IMR-90 (cell line): ENCODE measurements around the gene KYNU. TPM values are rescaled to one million over a fixed set of nuclear protein-coding genes. Genes with fewer than 3 reads are reported as not detected.

Experiments
- ATAC-seq: fragments of 200-7000 bp; cut with Tn5 transposase; 2 replicates; pipeline ENCODE4 v1.9.1; 2020; ENCODE audit warnings: low read depth, mild to moderate bottlenecking, moderate library complexity
- BruUV-seq: library from RNA; stranded (reverse); fragments of 400-500 nt; replicated peaks from 2 replicates; lab custom pipeline; 2021; lab: Mats Ljungman, UMichigan
- CTCF ChIA-PET: fragments of 300-600 bp; formaldehyde crosslinking; extraction: SDS; loops from one replicate; lab custom pipeline; 2021; ENCODE audit warnings: antibody characterized with exemption; lab: Yijun Ruan, JAX
- POLR2A ChIA-PET: fragments of 300-600 bp; sonication (Branson Sonifier 250); formaldehyde crosslinking; loops from one replicate; lab custom pipeline; 2022; ENCODE audit warnings: antibody characterized with exemption; ENCODE audit not compliant: unreplicated experiment; lab: Charles Lee
- DNase-seq: peaks from one replicate; pipeline ENCODE4 v3.0.0; 2013
- H2AFZ ChIP-seq: replicated peaks from 2 replicates; pipeline ENCODE3; 2013; ENCODE audit warnings: low read length, mild to moderate bottlenecking; ENCODE audit not compliant: poor library complexity
- H2AK5ac ChIP-seq: 2 replicates; pipeline ENCODE4 v1.6.1; 2013; ENCODE audit warnings: low read depth, low read length, inconsistent platforms
- H2AK9ac ChIP-seq: replicated peaks from 2 replicates; pipeline ENCODE3; 2013; ENCODE audit warnings: mild to moderate bottlenecking, low read depth, low read length, moderate library complexity; ENCODE audit not compliant: poor library complexity
- H2BK120ac ChIP-seq: 2 replicates; pipeline ENCODE4 v1.6.1; 2013; ENCODE audit warnings: low read depth, low read length, inconsistent platforms
- H2BK15ac ChIP-seq: 3 replicates; pipeline ENCODE4 v1.6.1; 2013; ENCODE audit warnings: low read depth, low read length, inconsistent platforms
- H2BK20ac ChIP-seq: 2 replicates; pipeline ENCODE4 v1.6.1; 2013; ENCODE audit warnings: low read depth, mild to moderate bottlenecking, inconsistent platforms, low read length, moderate library complexity
- H2BK5ac ChIP-seq: 2 replicates; pipeline ENCODE4 v1.6.1; 2013; ENCODE audit warnings: mild to moderate bottlenecking, low read depth, low read length, inconsistent platforms; ENCODE audit not compliant: poor library complexity, severe bottlenecking
- H3K14ac ChIP-seq: replicated peaks from 2 replicates; pipeline ENCODE4 v1.6.1; 2013; ENCODE audit warnings: low read depth, low read length, inconsistent platforms
- H3K18ac ChIP-seq: 2 replicates; pipeline ENCODE4 v1.6.1; 2013; ENCODE audit warnings: low read depth, low read length, control low read depth
- H3K23ac ChIP-seq: 2 replicates; pipeline ENCODE4 v1.6.1; 2013; ENCODE audit warnings: low read depth, low read length, inconsistent platforms
- H3K27ac ChIP-seq: 2 replicates; pipeline ENCODE4 v1.5.1; 2013; ENCODE audit warnings: mild to moderate bottlenecking, control low read depth, low read length; ENCODE audit not compliant: insufficient read depth
- H3K27me3 ChIP-seq: 2 replicates; pipeline ENCODE4 v1.6.1; 2013; ENCODE audit warnings: low read length; ENCODE audit not compliant: control insufficient read depth, insufficient read depth
- H3K36me3 ChIP-seq: 2 replicates; pipeline ENCODE4 v1.6.1; 2013; ENCODE audit warnings: low read length, mixed read lengths; ENCODE audit not compliant: control insufficient read depth, insufficient read depth
- H3K4ac ChIP-seq: 2 replicates; pipeline ENCODE4 v1.6.1; 2013; ENCODE audit warnings: low read depth, low read length, inconsistent platforms
- H3K4me1 ChIP-seq: 2 replicates; pipeline ENCODE4 v1.6.1; 2013; ENCODE audit warnings: low read length, mixed read lengths; ENCODE audit not compliant: control insufficient read depth, insufficient read depth
- H3K4me2 ChIP-seq: 2 replicates; pipeline ENCODE4 v1.6.1; 2013; ENCODE audit warnings: low read depth, mild to moderate bottlenecking, control low read depth, low read length, moderate library complexity
- H3K4me3 ChIP-seq: 2 replicates; pipeline ENCODE4 v1.5.1; 2013; ENCODE audit warnings: low read depth, mild to moderate bottlenecking, control low read depth, low read length, moderate library complexity; ENCODE audit not compliant: insufficient read depth
- H3K56ac ChIP-seq: 2 replicates; pipeline ENCODE4 v1.6.1; 2013; ENCODE audit warnings: low read length, inconsistent platforms; ENCODE audit not compliant: insufficient read depth; ENCODE audit errors: extremely low read depth
- H3K79me1 ChIP-seq, 2 experiments: 2 replicates each; pipeline ENCODE4 v1.6.1; 2013; ENCODE audit warnings: low read length in 2 of 2, inconsistent platforms in 1 of 2, low read depth in 1 of 2
- H3K9ac ChIP-seq: 2 replicates; pipeline ENCODE4 v1.6.1; 2013; ENCODE audit warnings: low read depth, low read length, control low read depth
- H3K9me1 ChIP-seq: 2 replicates; pipeline ENCODE4 v1.6.1; 2013; ENCODE audit warnings: low read length, inconsistent platforms; ENCODE audit not compliant: insufficient read depth
- H3K9me3 ChIP-seq: 2 replicates; pipeline ENCODE4 v1.6.1; 2013; ENCODE audit warnings: low read length; ENCODE audit not compliant: control insufficient read depth, insufficient read depth
- H4K20me1 ChIP-seq: 2 replicates; pipeline ENCODE4 v1.6.1; 2013; ENCODE audit warnings: low read length, inconsistent platforms; ENCODE audit not compliant: insufficient read depth
- H4K5ac ChIP-seq: 2 replicates; pipeline ENCODE4 v1.6.1; 2013; ENCODE audit warnings: mild to moderate bottlenecking, low read depth, low read length, control low read depth
- H4K8ac ChIP-seq, 2 experiments: 2 replicates each; pipeline ENCODE4 v1.6.1; 2013; ENCODE audit warnings: low read depth in 2 of 2, low read length in 2 of 2, control low read depth in 1 of 2, inconsistent platforms in 1 of 2
- H4K91ac ChIP-seq: 2 replicates; pipeline ENCODE4 v1.6.1; 2013; ENCODE audit warnings: low read depth, low read length, inconsistent platforms; ENCODE audit not compliant: insufficient read depth
- BHLHE40 ChIP-seq: fragments of 150-350 bp; IDR thresholded peaks from 2 replicates; pipeline ENCODE4 v1.6.1; 2016; ENCODE audit warnings: mild to moderate bottlenecking, low read depth, low read length
- CEBPB ChIP-seq: IDR thresholded peaks from 2 replicates; pipeline ENCODE4 v1.6.1; 2012; ENCODE audit warnings: low read depth, low read length, improper control_type of control experiment
- CHD1 ChIP-seq: IDR thresholded peaks from 2 replicates; pipeline ENCODE4 v1.6.1; 2012; ENCODE audit warnings: low read depth, low read length, improper control_type of control experiment
- CTCF ChIP-seq: conservative IDR thresholded peaks from 2 replicates; pipeline ENCODE4 v1.5.1; 2012; ENCODE audit warnings: mild to moderate bottlenecking, low read depth, low read length, improper control_type of control experiment
- ELK1 ChIP-seq: fragments of 150-350 bp; IDR thresholded peaks from 2 replicates; pipeline ENCODE4 v1.6.1; 2016; ENCODE audit warnings: low read depth, mild to moderate bottlenecking, low read length, moderate library complexity, borderline replicate concordance
- FOS ChIP-seq: fragments of 150-350 bp; IDR thresholded peaks from 2 replicates; pipeline ENCODE4 v1.6.1; 2016; ENCODE audit warnings: low read depth, low read length
- MAFK ChIP-seq: IDR thresholded peaks from 2 replicates; pipeline ENCODE4 v1.6.1; 2012; ENCODE audit warnings: low read depth, low read length, improper control_type of control experiment
- MAZ ChIP-seq: IDR thresholded peaks from 2 replicates; pipeline ENCODE4 v1.6.1; 2012; ENCODE audit warnings: low read depth, mild to moderate bottlenecking, low read length, improper control_type of control experiment, moderate library complexity, borderline replicate concordance
- MXI1 ChIP-seq: IDR thresholded peaks from 2 replicates; pipeline ENCODE4 v1.6.1; 2012; ENCODE audit warnings: low read depth, mild to moderate bottlenecking, low read length, moderate library complexity, borderline replicate concordance
- NFE2L2 ChIP-seq: fragments of 150-350 bp; IDR thresholded peaks from 2 replicates; pipeline ENCODE4 v1.6.1; 2016; ENCODE audit warnings: low read depth, mild to moderate bottlenecking, low read length
- POLR2A ChIP-seq: IDR thresholded peaks from 2 replicates; pipeline ENCODE4 v1.6.1; 2012; ENCODE audit warnings: mild to moderate bottlenecking, low read depth, low read length
- RAD21 ChIP-seq: IDR thresholded peaks from 2 replicates; pipeline ENCODE4 v1.6.1; 2012; ENCODE audit warnings: low read length, improper control_type of control experiment
- RCOR1 ChIP-seq: IDR thresholded peaks from 2 replicates; pipeline ENCODE4 v1.6.1; 2012; ENCODE audit warnings: mild to moderate bottlenecking, low read length, improper control_type of control experiment; ENCODE audit not compliant: insufficient replicate concordance
- RFX5 ChIP-seq: IDR thresholded peaks from 2 replicates; pipeline ENCODE4 v1.8.0; 2012; ENCODE audit warnings: low read depth, mild to moderate bottlenecking, low read length, moderate library complexity
- SMC3 ChIP-seq: fragments of 150-350 bp; IDR thresholded peaks from 2 replicates; pipeline ENCODE4 v1.6.1; 2016; ENCODE audit warnings: low read depth, mild to moderate bottlenecking, antibody characterized with exemption, low read length, moderate library complexity
- USF2 ChIP-seq: fragments of 150-350 bp; IDR thresholded peaks from 2 replicates; pipeline ENCODE4 v1.6.1; 2017; ENCODE audit warnings: mild to moderate bottlenecking, antibody characterized with exemption, low read length, low read depth
- WGBS, 2 experiments: methylation state at CpG; one replicate each; pipeline versions ENCODE4 v1.1.5 to v1.1.7; 2013; ENCODE audit warnings: missing lambda C conversion rate in 2 of 2; ENCODE audit not compliant: insufficient read length in 1 of 2; ENCODE audit errors: extremely low coverage in 2 of 2; 5-methylcytosine and 5-hydroxymethylcytosine counted together
- dilution Hi-C: fragments of 300-500 bp; cut with HindIII; formaldehyde crosslinking; loops from one replicate; pipeline ENCODE4 v1.14.3; 2018; ENCODE audit warnings: low sequenced_read_pairs; ENCODE audit not compliant: unreplicated experiment
- in situ Hi-C: fragments of 300-500 bp; cut with MboI; formaldehyde crosslinking; loops from 3 replicates; pipeline ENCODE4 v1.14.3; 2019; ENCODE audit warnings: low sequenced_read_pairs, inconsistent platforms, mixed read lengths
- intact Hi-C: fragments of 100-400 bp; cut with micrococcal nuclease; formaldehyde crosslinking; loops from 2 replicates; pipeline ENCODE4 v1.10.0; 2022
- polyA plus RNA-seq, 3 experiments: library from polyadenylated mRNA; depleted of rRNA; stranded (reverse); fragments of >200 nt; gene quantifications; 2 replicates each; pipeline ENCODE4 v1.2.3, GENCODE V29; 2012; ENCODE audit warnings: low replicate concordance in 1 of 3
- total RNA-seq: library from RNA; depleted of rRNA; stranded (reverse); fragments of >200 nt; gene quantifications from 2 replicates; pipeline ENCODE4 v1.2.3, GENCODE V29; 2012

The KYNU gene
- total and polyA plus RNA-seq, 2 of the 4 experiments (the other 2 are of a cell fraction) = 0.75 to 2.9 TPM

GRCh38 chr2:142863485-142863961, 13.9 kb upstream of the KYNU start:
- peaks cover 8% of the 10 kb centered on the region for H3K4me1 ChIP-seq
- DNase-seq = peak; percentile 94
- no peaks in the 10 kb centered on the region for H3K9me1 ChIP-seq
- no peak overlapping the region for H3K18ac ChIP-seq
- no peak overlapping the region for H4K5ac ChIP-seq
- H4K20me1 ChIP-seq = no peaks in the 10 kb centered on the region
- H3K27me3 ChIP-seq = no peaks in the 10 kb centered on the region
- H3K27ac ChIP-seq = no peak overlapping the region
- no peak overlapping the region for H4K91ac ChIP-seq
- H3K79me1 ChIP-seq = no peaks in the 10 kb centered on the region
- no peak overlapping the region for H3K23ac ChIP-seq
- CTCF ChIA-PET = interaction anchor here (1.0 to 1.2 kb wide), 2 partner anchors 9 to 14 kb away, joined by 3 to 5 read pairs; partner anchors contain the start of gene KYNU
- no peaks in the 10 kb centered on the region for H3K9me3 ChIP-seq
- no peak overlapping the region for H2BK15ac ChIP-seq
- H2BK120ac ChIP-seq = no peak overlapping the region
- H3K4me2 ChIP-seq = no peak overlapping the region; the same call in 1 of the 2 replicates
- no peak overlapping the region for H2AK5ac ChIP-seq
- H2AK9ac ChIP-seq = no peak overlapping the region
- WGBS, 2 experiments = 0% methylated on average over 1 of the region's 2 CpGs; no CpG with 5 or more reads in 1 of the 2 experiments
- intact Hi-C loops = loop anchor here (5.0 kb wide), 2 partner anchors 109 to 141 kb away; no protein-coding TSS in a partner anchor
- no peak overlapping the region for H3K4me3 ChIP-seq
- POLR2A ChIA-PET = no interaction called here
- no peak overlapping the region for H3K56ac ChIP-seq
- ATAC-seq = peak; percentile 95
- peak overlapping the region in 1 of 2 experiments; percentile 52; a peak in 1 of 4 replicates for H4K8ac ChIP-seq
- H3K36me3 ChIP-seq = no peaks in the 10 kb centered on the region
- BruUV-seq = no TSS peak
- no peak overlapping the region for H3K9ac ChIP-seq
- in situ Hi-C loops = no loop called here
- no peak overlapping the region for H2AFZ ChIP-seq
- peak overlapping the region; percentile 91 for H2BK5ac ChIP-seq
- H2BK20ac ChIP-seq = no peak overlapping the region
- H3K4ac ChIP-seq = no peak overlapping the region
- TF ChIP-seq RFX5 (no peak), POLR2A (no peak), CEBPB (peak; percentile 10; the same call in 1 of the 2 replicates), MAZ (no peak), MXI1 (no peak), CHD1 (no peak), MAFK (no peak), RCOR1 (no peak), FOS (0 out of 2 replicates have a peak, but pooled peaks have one; percentile 52), SMC3 (no peak), RAD21 (no peak), ELK1 (no peak), BHLHE40 (no peak; the same call in 1 of the 2 replicates), CTCF (no peak), NFE2L2 (0 out of 2 replicates have a peak, but pooled peaks have one; percentile 9), USF2 (no peak)
- dilution Hi-C loops = no loop called here
- no peak overlapping the region for H3K14ac ChIP-seq
